Activated effector memory CD4-positive, alpha-beta T cell treated with anti-CD3 and anti-CD28 coated beads, Interleukin-2, amount 50 U/mL, for 16 hours (primary cell): ENCODE measurements around the gene GHRL.
"Not testable (repeated sequence)": the region's sequence is repeated elsewhere in the genome, so short reads cannot be mapped to it uniquely, and the experiment has no call there.

Experiments used
- DNase-seq: peaks from one replicate; pipeline ENCODE4 v3.0.0-alpha.2; 2020

Gene GHRL

GRCh38 chr3:10322352-10322710, 29.6 kb upstream of the GHRL start:
- DNase-seq, result no peak

GRCh38 chr3:10321630-10322351, 29.0 kb upstream of the GHRL start:
- DNase-seq, result no peak

GRCh38 chr3:10320320-10320677, 27.6 kb upstream of the GHRL start:
- no peak for DNase-seq

DNA sequence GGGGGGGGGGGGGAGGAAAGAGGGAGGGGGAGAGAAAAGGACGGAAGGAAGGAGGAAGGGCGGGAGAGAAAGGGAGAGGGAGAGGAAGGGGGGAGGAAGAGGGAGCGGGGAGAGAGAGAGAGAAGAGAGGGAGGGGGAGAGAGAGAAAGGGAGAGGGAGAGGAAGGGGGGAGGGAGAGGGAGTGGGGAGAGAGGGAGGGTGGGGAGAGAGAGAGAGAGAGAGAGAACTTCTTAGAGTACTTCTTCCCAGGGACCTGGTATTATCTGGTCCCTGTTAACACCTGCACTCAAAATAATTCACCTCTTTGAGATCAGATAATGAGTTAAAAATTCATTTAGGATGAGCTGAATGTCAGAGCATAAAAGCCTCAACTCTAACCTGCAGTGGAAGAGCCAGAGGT, 27.1 kb upstream of the GHRL start:
- no peak for DNase-seq

DNA sequence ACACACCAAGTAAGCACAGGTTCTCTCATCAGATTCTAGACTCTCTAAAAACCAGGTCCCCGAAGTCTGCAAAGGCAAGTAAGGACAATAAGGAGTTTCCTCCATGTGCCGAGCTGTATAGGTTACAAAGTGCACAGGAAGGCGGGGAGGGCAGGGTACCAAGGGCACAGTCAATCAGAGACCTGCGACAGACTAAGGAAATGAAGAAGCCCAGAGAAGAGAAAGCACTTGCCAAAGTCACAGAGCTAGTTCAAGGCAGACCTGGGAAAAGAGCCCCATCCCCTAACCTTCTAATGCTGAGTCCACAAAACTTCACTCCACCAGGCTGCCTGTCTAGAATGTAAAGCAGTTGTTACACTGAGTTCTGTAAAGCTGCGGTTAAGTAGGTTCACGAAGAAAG, 26.5 kb upstream of the GHRL start:
- no peak for DNase-seq

- no peak for DNase-seq
Measured at GRCh38 chr3:10317961-10318350, 25.2 kb upstream of the GHRL start.

DNA sequence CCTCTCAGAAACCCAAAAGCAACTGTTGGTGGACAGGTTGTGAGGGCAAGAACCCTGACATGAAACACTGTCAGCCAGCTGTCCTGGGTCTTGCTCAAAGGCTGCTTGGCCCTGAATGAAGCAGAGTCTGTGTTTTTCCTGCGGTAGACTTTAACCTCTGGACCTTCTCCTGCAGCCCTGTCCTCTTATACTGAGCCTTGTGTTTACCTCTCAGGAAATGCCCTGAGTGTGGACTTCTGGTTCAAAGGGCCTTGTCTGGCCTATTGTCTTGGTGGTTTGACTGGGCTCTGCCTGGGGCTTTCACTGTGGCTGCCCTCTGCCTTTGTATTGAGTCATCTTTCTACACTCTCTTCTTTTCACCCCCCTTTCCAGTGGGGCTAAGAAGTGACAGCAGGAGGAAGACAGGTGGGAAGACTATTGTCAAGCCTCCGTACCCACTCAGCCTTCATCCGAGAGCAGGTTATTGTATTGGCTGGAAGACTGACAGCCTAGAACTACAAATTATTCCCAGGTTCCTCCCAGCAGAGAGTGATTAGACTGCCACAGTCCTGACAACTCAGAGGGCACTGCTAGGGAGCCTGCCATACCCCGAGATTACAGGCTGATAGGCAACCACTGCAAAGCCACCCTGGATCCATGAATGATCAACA, 24.7 kb upstream of the GHRL start:
- no peak for DNase-seq

DNA sequence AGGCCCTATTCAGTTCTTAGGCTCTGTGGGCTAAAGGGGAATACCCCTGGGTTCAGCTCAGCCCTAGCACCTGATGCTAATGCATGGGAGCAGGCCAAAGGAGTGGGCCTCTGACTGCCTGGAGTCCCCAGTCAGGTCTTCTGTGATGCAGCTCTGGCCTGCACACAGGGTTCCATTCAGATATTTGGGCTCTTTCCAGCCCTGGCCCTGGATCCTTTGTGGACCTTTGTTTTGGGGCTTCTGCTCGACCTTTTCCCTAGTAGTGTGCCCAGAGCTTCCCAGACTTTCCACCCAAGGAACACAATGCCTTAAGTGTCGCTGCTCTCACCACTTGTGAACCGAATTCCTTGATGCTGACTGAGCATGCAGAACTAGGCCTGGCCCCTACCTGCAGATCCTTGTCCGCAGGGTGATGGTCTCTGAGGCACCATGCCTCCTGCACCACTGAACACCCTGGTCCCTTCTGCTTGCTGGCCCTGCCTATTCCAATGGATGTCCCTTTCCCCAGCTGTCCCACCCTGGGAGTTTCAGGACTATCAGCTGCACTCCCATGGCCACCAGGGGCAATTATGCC, 23.1 kb upstream of the GHRL start:
- peak; percentile 50 for DNase-seq

DNA sequence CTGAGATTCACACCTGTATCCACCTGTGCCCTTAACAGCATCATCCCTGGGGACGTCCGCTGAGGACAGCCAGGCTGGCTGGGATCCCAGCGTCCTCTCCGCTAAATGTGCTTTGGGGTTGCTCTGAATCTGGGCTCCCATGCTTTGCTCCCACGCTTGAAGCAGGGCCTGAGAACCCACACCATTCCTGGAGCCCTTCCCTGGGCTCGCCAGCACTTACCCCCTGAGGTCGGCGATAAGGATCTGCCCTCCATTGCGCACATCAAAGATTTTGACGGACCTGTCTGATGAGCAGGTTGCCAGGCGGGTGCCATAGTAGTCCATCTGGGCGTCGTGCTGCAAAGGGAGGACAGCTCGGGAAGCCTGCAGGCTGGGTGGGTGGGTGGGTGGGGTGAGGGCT, 22.4 kb upstream of the GHRL start:
- peak; percentile 25 for DNase-seq

- DNase-seq, result no peak
Measured at GRCh38 chr3:10312861-10313260, 20.1 kb upstream of the GHRL start.

DNA sequence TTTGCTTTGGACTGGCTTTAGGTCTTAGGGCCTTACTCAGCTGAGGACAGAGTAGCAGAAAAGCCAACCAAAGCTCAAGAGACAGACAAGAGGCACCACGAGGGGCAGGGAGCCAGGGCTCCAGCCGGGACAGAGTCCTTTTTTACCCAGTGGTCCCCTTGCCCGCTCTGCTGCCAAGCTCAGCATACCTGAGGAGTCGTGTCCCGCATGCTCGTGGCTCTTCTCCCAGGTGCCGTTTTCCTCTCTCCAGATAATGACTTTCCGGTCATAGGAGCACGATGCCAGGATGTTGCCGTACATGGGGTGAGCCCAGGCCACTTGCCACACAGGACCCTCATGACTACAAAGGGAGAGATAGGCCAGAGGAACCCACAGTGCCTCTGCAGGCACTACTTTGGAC, 19.6 kb upstream of the GHRL start:
- DNase-seq, result no peak

DNA sequence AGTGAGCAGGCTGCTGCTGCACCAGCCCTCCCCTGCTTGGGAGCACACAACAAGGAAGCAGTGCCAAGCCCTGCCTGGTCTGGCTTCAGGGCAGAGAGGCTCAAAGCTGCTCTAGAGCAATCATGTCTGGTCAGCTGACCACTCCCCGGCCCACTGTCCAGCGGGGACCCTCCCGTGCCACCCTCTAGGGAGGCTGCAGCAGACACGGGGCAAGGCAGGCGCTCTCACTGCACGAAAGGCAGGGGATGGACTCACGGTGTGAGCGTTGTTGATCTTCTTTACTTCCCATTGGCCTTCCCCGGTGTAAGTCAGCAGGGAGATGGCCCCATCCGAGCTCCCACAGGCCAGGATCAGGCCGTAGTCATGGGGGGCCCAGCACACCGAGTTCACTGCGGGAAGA, 19.0 kb upstream of the GHRL start:
- no peak for DNase-seq

GRCh38 chr3:10310578-10310977, 17.8 kb upstream of the GHRL start:
- no peak for DNase-seq

- DNase-seq, result no peak
Measured at GRCh38 chr3:10309736-10310135, 17.0 kb upstream of the GHRL start.

DNA sequence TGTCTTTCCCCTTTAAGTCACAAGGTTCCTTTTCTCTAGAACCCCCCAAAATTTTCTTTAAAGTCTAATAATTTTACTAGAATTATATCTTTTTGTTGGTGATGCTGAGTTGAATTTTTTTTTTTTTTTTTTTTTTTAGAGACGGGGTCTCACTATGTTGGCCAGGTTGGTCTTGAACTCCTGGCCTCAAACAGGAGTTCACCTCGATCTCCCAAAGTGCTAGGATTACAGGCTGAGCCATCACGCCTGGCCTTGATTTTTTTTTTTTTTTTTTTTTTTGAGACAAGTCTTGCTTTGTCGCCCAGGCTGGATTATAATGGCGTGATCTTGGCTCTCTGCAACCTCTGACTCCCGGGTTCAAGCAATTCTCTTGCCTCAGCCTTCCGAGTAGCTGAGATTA, 15.9 kb upstream of the GHRL start:
- no peak for DNase-seq

DNA sequence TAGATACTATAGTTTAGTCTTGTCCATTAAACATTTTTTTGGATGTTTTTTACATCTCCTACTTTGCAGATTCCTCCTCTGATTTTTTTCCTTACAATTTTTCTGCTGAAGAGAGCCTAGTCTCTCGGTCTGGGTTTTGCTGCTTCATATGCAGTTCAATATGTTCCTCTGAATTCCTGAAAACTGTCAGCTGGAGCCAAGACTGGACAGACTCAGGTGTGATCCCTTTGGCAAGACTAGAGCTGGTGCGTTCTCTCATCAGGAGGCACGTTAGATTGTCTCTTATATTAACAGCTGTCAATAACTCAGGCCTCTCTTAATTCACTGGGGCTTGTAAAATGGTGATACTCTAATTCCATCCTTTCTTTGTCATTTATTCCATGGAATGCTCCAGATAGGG, 13.4 kb upstream of the GHRL start:
- no peak for DNase-seq

DNA sequence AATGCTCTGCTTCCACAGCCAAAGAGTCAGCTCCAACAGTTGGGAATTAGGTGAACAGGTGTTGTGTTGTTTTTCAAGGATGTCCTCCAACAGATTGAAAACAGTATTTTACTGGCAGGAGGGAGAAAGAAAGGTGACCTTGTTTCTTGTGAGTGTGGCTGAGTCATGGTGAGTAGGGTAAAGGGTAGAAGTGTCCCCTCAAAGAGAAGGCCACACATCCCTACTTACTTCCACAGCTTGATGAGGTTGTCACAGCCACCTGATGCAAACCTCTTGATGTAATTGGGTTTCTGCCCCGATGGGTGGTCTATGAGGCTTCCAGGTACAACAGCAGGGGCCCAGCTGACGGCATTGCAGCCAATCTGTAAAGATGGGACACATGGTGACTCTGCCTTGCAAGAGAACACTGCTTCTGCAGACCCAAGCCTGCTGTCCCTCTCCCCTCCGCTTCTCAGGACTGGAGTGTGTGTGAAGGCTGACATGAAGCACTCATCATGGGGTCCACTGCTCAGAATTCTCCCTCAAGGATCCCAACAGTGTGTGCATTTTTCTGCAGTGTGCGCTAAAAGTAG, 12.7 kb upstream of the GHRL start:
- DNase-seq, result no peak

GRCh38 chr3:10304905-10305304, 12.2 kb upstream of the GHRL start:
- DNase-seq, result no peak

DNA sequence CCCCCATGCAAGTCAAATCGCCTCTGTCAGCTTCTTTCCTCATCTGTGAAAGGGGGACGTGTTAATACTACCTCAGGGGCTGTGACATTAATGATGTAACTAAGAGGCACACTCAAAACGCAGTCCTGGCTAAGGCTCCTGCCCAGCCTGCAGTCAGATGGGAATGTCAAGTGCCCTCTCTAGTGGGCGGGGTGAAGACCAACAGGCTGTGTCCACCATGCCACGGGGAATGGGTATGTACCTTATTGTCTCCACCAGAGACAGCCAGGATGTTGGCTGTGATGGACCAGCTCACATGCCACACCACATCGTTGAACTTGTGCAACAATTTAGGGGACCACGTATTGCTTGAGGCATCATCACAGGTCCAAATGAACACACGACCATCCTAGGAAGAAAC, 11.0 kb upstream of the GHRL start:
- peak; percentile 34 for DNase-seq

GRCh38 chr3:10303105-10303504, 10.4 kb upstream of the GHRL start:
- DNase-seq, result peak; percentile 60

GRCh38 chr3:10300087-10300486, 7.3 kb upstream of the GHRL start:
- DNase-seq, result peak; percentile 44

- peak; percentile 31 for DNase-seq
Measured at GRCh38 chr3:10299679-10300078, 6.9 kb upstream of the GHRL start.

DNA sequence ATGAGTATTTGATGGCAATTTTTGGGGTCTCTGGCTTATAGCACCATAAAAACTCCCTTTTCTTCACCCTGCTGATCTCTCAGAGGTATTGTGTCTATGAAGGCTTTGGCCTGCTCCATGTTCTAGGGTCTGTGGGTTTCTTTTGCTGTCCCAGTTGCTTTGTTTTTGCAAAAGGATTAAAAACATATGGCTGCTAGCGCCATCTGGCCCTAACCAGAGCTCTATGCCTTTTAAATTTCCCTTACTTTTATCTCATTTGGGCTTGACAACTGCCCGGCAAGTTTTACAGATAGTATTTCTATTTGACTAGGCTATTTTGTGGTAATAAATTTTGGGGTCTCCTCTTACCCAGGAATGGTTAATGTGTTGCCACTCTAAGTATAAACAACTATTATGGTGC, 6.4 kb upstream of the GHRL start:
- DNase-seq, result peak; percentile 16

DNA sequence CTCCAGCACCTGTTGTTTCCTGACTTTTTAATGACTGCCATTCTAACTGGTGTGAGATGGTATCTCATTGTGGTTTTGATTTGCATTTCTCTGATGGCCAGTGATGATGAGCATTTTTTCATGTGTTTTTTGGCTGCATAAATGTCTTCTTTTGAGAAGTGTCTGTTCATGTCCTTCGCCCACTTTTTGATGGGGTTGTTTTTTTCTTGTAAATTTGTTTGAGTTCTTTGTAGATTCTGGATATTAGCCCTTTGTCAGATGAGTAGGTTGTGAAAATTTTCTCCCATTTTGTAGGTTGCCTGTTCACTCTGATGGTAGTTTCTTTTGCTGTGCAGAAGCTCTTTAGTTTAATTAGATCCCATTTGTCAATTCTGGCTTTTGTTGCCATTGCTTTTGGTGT, 5.3 kb upstream of the GHRL start:
- not testable (repeated sequence) for DNase-seq
